Measurements from ENCODE around the gene SSH2. TPM values are rescaled to one million over a fixed set of nuclear protein-coding genes. Genes with fewer than 3 reads are reported as not detected.

SSH2 gene
- total RNA-seq, 1 donor from 2014 or later, result 12.2 TPM

GRCh38 chr17:29596811-29597210, 333.2 kb downstream of the SSH2 start:
- Histone ChIP-seq H3F3A (ENCODE audit: low read depth) (peaks cover 44% of the 10 kb centered on the region), H3K4me2 (peak overlapping the region; percentile 72), H3K9me3 (ENCODE audit: low read depth) (no peaks in the 10 kb centered on the region), H3K4me3 (no peak overlapping the region), H3K27me3 (no peaks in the 10 kb centered on the region), H3K79me2 (ENCODE audit: low read depth) (peaks cover 38% of the 10 kb centered on the region), H4K20me1 (ENCODE audit: low read depth) (peaks cover 34% of the 10 kb centered on the region), H3K36me3 (no peaks in the 10 kb centered on the region), H3K27ac (no peak overlapping the region), H3K9ac (no peak overlapping the region), H2AFZ (replicated peaks) (no peak overlapping the region), H3K4me1 (peaks cover 59% of the 10 kb centered on the region)
- no peaks in the 10 kb centered on the region for H3K36me3 Mint-ChIP-seq
- H3K27me3 Mint-ChIP-seq (ENCODE audit: insufficient read depth, low read depth), result peaks cover 12% of the 10 kb centered on the region
- H3K9me3 Mint-ChIP-seq, result no peaks in the 10 kb centered on the region
- no peak overlapping the region for H3K27ac Mint-ChIP-seq
- H3K4me3 Mint-ChIP-seq, result no peak overlapping the region
- no peak for TF ChIP-seq EZH2 (IDR thresholded peaks at IDR 0.05)
- TF ChIP-seq EZH2phosphoT487 (IDR thresholded peaks at IDR 0.05), result no peak
- no peak for TF ChIP-seq CTCF (IDR thresholded peaks at IDR 0.05)
- no peak for DNase-seq (ENCODE audit: low spot score)
- peaks cover 49% of the 10 kb centered on the region for H3K4me1 Mint-ChIP-seq

GRCh38 chr17:29595943-29596774, 333.9 kb downstream of the SSH2 start:
- H3K27me3 Mint-ChIP-seq (ENCODE audit: insufficient read depth, low read depth), result peaks cover 12% of the 10 kb centered on the region
- H3K27ac ChIP-seq, result no peak overlapping the region
- TF ChIP-seq EZH2 (IDR thresholded peaks at IDR 0.05) (no peak), EZH2phosphoT487 (IDR thresholded peaks at IDR 0.05) (no peak), CTCF (IDR thresholded peaks at IDR 0.05) (no peak)
- peaks cover 54% of the 10 kb centered on the region for H3K4me1 Mint-ChIP-seq
- no peaks in the 10 kb centered on the region for H3K36me3 ChIP-seq
- H3K9me3 ChIP-seq (ENCODE audit: low read depth), result no peaks in the 10 kb centered on the region
- no peaks in the 10 kb centered on the region for H3K36me3 Mint-ChIP-seq
- H3F3A ChIP-seq (ENCODE audit: low read depth), result peaks cover 50% of the 10 kb centered on the region
- no peaks in the 10 kb centered on the region for H3K27me3 ChIP-seq
- H3K4me2 ChIP-seq, result no peak overlapping the region
- peaks cover 34% of the 10 kb centered on the region for H4K20me1 ChIP-seq (ENCODE audit: low read depth)
- no peaks in the 10 kb centered on the region for H3K9me3 Mint-ChIP-seq
- no peak for DNase-seq (ENCODE audit: low spot score)
- H3K4me3 Mint-ChIP-seq, result no peak overlapping the region
- peaks cover 59% of the 10 kb centered on the region for H3K4me1 ChIP-seq
- H3K27ac Mint-ChIP-seq, result no peak overlapping the region
- H3K9ac ChIP-seq, result no peak overlapping the region
- peaks cover 37% of the 10 kb centered on the region for H3K79me2 ChIP-seq (ENCODE audit: low read depth)
- H3K4me3 ChIP-seq, result no peak overlapping the region
- no peak overlapping the region for H2AFZ ChIP-seq (replicated peaks)

DNA sequence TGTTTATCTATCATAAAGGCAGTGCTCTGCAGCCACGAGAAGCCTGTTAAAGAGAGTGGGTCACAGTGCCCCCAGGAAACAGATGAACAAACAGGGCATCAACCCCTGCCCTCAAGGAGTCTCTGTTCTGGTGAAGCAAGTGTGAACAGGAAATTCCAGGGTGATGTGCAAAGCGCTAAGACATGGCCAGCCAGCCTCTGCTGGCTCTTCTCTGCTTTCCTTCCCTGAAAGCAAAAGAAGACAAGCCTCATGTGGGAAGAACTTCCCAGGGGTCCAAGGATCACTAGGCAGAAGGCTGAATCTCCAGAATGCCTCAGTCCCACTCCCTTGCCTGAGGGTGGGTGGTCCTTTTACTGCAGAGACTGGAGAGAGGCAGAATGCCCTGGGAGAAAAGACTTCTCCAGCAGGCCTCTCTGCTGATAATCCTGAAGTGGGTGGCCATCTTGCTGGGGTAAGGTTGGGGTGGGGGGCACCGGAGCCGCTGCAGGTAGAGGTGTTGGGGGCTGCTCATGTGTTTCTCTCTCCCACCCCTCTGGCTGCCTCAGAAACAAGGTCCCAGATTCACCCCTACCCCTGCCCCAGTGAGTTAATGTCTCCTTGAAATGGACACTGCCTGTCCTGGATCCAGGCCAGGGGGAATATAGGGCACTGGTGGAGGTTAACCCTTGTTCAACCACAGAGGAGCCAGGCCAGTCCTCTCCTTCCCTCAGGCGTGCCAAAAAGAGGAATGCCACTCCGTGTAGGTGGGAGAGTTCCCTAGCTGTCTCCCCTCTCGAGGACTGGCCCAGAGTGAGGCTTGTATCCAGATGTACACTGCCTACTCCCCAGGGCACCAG, 334.7 kb downstream of the SSH2 start:
- H3K9me3 ChIP-seq (ENCODE audit: low read depth), result no peaks in the 10 kb centered on the region
- TF ChIP-seq EZH2phosphoT487 (IDR thresholded peaks at IDR 0.05) (no peak), EZH2 (IDR thresholded peaks at IDR 0.05) (no peak), CTCF (IDR thresholded peaks at IDR 0.05) (no peak)
- no peak overlapping the region for H3K9ac ChIP-seq
- peaks cover 34% of the 10 kb centered on the region for H4K20me1 ChIP-seq (ENCODE audit: low read depth)
- no peak overlapping the region for H3K27ac Mint-ChIP-seq
- peak; percentile 46 for DNase-seq (ENCODE audit: low spot score)
- H3K36me3 ChIP-seq, result no peaks in the 10 kb centered on the region
- peaks cover 55% of the 10 kb centered on the region for H3F3A ChIP-seq (ENCODE audit: low read depth)
- H3K4me1 Mint-ChIP-seq, result peaks cover 61% of the 10 kb centered on the region
- H3K4me1 ChIP-seq, result peaks cover 65% of the 10 kb centered on the region
- peak overlapping the region; percentile 98 for H3K4me2 ChIP-seq
- peaks cover 34% of the 10 kb centered on the region for H3K79me2 ChIP-seq (ENCODE audit: low read depth)
- H3K36me3 Mint-ChIP-seq, result no peaks in the 10 kb centered on the region
- H3K9me3 Mint-ChIP-seq, result no peaks in the 10 kb centered on the region
- H3K27ac ChIP-seq, result no peak overlapping the region
- peak overlapping the region; percentile 86 for H3K4me3 Mint-ChIP-seq
- no peak overlapping the region for H2AFZ ChIP-seq (replicated peaks)
- no peaks in the 10 kb centered on the region for H3K27me3 ChIP-seq
- no peak overlapping the region for H3K4me3 ChIP-seq
- peaks cover 14% of the 10 kb centered on the region for H3K27me3 Mint-ChIP-seq (ENCODE audit: insufficient read depth, low read depth)

Data from neural progenitor cell (in vitro differentiated cells).